Daoy (cell line): ENCODE measurements around the gene UIMC1. TPM values are rescaled to one million over a fixed set of nuclear protein-coding genes. Genes with fewer than 3 reads are reported as not detected.

Source experiments
- DNase-seq: peaks from one replicate; pipeline ENCODE4 v3.0.0-alpha.2; 2015; ENCODE audit warnings: low read depth
- total RNA-seq: library from RNA; depleted of rRNA; stranded (reverse); fragments of >200 nt; shearing (Covaris generic); gene quantifications from 2 replicates; pipeline ENCODE4 v1.2.3, GENCODE V29; 2014

Gene UIMC1
- total RNA-seq, 1 experiment from 2014 or later = 39.7 TPM

DNA sequence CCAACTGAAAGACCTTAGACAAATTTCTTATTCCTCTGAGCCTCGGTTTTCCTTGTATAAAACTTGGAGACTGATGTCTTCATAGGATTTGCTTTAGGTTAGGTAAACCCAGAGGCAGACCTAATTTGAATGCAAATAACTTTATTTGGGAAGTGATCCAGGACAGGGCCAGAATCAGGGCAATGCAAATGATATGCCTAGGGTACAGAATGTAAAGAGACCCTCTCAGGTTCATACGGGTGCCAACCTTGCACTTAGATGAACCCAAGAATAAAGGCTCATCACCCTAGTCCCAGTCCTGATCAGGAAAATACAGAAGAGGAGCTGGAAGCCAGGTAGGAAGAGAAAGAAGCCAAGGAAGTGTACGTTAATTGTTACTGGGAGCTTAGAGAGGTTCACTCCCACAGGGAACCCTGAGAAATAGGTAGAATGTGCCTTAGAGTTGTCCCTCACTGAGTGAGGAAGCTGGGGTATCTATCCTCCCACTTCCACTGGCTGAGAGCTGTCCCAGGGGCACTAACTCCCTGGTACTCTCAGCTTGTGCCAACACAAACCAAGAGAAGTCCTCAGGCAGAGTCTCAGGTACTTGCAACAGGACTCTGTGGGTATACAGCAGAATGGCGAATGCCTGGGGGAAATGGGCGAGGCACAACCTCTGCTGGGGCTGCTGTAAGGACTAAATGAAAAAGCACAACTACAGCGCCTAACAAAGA lies 104.3 kb downstream of the UIMC1 start:
- DNase-seq = no peak

GRCh38 chr5:176901260-176902101 lies 105.1 kb downstream of the UIMC1 start:
- DNase-seq = no peak

GRCh38 chr5:176900780-176901204 lies 105.8 kb downstream of the UIMC1 start:
- DNase-seq = no peak

GRCh38 chr5:176899946-176900779 lies 106.4 kb downstream of the UIMC1 start:
- DNase-seq = no peak

GRCh38 chr5:176899296-176899891 lies 107.2 kb downstream of the UIMC1 start, which contains the start of gene HK3:
HK3 (minus strand) TSS chr5:176899346; CDS start chr5:176896159, 3,187 bp downstream.
- DNase-seq = no peak

DNA sequence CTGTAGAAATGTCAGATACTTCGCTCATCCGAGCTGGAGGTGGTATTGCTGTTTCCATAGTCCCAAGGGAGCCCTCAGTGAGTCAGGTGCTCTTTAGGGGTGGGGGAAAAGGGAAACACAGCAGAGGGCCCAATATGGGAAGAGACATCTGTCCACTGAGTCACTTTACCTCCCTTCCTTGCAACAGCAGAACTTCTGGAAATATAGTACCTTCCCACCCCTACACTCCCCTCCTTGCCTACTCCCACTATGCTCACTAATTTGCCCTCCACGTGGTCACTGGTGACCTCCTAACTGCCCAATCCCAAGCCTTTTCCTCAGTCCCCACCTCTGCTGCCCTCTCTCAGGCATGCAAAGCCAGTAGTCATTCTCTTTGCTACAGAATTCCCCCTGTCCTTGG lies 109.3 kb downstream of the UIMC1 start:
- DNase-seq = no peak

GRCh38 chr5:176895831-176896230 lies 110.7 kb downstream of the UIMC1 start:
- no peak for DNase-seq

DNA sequence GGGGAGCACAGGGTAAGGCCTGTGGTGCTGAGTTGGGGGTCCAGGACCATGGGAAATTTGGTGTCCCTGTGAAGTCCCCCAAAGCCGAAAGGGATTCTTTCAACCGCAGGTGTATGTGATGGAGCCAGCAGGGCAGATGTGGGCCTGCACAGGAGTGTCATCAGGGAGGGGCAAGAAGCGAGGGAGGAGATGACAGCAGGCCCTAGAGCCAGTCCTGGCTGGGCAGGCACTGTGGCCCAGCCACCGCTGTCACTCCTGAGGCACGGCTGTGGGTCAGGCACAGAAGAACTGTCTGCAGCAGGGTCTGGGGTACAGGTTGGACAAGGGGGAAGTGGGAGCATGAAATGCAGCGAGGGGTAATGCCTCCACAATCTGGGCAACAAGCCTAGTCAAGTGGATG lies 112.3 kb downstream of the UIMC1 start:
- DNase-seq = no peak

DNA sequence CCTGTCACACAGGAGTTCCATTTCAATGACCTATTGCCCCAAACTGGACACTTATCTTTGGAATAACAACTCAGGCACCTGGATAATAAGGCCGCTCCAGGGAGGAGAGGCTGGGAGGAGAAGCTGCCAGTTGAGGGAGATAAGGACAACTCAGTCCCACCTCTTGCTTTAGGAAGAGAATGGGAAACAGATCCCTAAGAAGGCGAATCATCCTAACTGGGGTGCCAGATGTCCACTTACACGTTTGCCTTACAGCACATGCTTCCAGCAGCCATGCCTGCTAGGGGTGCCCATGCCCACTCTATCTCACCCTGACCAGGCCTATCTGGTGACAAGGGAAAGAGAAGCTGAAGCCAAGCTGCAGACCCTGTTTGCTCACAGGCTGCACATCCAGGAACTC lies 113.9 kb downstream of the UIMC1 start:
- DNase-seq = no peak

DNA sequence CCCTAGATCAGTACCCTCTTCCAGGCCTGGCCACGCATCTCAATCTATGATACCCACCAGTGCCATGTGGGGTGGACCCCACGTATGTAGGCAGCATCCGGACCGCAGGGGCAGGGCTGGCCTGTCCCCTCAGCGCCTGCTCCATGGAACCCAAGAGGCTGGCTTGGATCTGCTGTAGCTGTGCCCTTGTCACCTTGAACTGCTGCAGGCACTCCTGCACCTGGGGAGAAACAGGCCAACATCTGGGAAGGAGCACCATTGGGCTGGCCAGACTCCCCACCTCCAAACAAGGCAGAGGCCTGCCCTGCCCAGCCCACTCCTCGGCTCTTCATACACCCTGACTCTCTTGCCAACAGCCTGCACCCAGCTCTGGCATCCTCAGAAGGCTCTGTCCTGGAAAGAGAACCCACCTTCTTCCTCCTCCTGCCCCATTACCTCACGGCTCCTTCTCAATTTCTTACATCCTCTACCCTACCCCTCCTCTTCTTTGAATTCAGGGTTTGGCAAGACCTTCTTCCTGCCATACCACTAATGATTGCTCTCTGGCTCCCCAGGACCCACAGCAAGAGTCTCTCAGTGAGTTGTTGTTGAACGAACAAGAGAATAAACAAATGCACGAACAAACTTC lies 115.1 kb downstream of the UIMC1 start:
- no peak for DNase-seq

DNA sequence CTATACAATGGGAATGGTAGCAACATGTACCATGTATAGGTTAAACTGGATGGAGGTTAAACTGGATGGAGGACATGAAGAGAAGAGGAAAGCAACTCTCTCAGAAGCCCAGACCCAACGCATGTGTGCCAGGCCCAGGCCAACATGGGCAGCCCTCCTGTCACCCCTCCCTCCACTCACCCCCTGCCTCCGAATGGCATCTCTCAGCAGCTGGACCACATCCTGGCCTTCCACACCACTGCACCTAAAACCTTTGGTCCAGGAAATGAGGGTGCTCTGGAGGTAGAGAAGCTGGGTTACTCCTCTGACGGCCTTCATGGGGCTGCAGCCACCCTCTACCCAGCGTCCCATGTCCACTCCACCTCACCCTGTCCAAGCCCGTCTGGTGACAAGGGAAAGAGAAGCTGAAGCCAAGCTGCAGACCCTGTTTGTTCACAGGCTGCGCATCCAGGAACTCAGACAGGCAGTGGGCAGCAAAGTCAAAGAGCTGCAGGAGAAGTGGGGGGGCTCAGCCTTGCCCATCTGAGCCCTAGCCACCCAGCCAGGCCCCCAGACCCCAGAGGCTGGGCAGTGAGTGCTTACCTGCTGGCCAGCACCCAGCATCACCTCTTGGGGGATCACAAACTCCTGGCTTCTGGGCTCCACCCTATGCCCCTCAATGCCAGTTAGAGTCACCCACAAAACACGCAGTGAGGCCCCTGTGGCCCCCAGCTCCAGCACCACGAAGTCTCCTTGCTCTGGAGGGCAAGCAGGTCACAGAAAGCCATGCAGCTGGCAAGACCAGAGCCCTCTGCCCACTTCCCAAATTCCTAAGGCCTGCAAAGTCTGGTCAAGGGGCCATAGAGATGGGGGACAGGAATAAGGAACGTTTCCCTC lies 115.9 kb downstream of the UIMC1 start:
- DNase-seq = no peak

DNA sequence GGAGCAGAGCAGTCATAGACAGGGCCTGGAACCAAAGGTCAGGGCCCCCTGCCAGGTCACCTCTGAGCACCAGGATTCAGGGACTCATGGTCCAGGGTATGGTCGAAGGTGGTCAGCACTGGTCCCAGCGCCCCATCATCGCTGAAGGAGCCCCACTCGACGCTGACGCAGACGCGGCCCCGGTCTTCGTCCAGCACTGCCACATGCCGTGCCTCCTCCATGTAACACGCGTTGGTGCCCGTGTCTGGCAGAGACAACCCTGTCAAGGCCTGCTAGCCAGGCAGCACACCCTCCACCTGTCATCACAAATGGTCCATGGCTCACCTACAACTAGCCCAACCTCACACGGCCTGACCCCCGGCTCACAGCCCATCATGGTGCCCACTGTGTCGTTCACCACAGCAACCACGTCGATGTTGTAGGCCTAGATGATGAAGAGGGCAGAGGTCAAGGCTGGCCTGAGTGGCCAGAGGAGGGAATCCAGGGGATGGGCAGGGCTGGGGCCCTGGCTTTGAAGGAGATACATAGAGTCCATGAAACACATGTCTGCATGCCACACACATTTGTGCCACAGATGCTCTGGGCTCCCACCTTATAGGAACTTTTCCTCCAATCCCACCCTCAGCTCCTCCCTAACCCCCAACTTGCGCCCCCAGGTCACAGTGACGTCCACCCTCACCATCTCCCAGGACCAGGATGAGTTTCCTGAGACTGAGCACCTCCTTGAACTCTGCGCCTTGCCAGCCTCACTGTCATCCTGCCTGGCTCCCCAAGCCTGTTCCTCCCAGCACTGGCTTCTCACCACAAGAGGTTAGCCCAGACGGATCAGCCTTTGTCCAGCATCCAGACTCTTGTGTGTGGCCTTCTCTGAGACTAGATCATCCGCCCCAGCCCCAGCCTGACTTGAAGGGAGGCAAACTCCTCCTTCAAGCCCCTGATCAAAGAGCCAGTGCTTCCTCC lies 117.0 kb downstream of the UIMC1 start:
- no peak for DNase-seq

GRCh38 chr5:176888865-176889165 lies 117.8 kb downstream of the UIMC1 start:
- DNase-seq = no peak

GRCh38 chr5:176888016-176888864 lies 118.3 kb downstream of the UIMC1 start:
- no peak for DNase-seq

DNA sequence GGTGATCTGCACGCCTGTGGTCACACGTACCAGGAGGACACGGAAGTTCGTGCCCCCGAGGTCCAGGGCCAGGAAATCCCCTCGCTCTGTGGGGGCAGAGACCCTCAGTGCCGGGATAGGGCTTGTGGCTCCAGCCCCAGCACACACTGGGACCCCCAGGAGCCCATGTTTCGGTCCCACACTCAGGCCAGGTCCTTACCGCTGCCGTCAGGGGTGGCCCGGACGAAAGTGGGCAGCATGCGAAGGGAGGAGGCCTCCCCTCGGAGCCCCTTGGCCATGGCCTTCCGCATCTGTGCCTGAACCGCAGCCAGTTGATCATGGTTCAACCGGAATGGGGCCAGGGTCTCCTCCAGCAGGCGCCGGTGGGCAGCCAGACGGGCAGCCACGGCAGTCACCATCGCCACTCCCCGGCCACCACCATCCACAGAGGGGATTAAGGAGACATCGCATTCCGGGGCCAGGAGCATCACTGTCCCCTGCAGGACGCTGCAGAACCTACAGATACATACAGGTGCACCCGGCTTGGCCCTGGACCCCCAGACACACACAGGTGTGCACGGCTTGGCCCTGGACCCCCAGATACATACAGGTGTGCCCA lies 119.2 kb downstream of the UIMC1 start:
- DNase-seq = no peak

- DNase-seq = no peak
Measured at GRCh38 chr5:176886336-176887251, 120.0 kb downstream of the UIMC1 start.

- no peak for DNase-seq
Measured at GRCh38 chr5:176884571-176884890, 122.0 kb downstream of the UIMC1 start.
